RPMI8226 (cell line): ENCODE measurements around the gene DHRS7.

Experiments used
- DNase-seq: peaks from one replicate; pipeline ENCODE4 v3.0.0-alpha.2; 2015

Gene DHRS7

GRCh38 chr14:60184146-60184904 lies 19.1 kb upstream of the DHRS7 start:
- peak; percentile 64 for DNase-seq

GRCh38 chr14:60183741-60184140 lies 18.5 kb upstream of the DHRS7 start:
- no peak for DNase-seq

GRCh38 chr14:60183138-60183537 lies 17.9 kb upstream of the DHRS7 start:
- DNase-seq: no peak

GRCh38 chr14:60179431-60179869 lies 14.3 kb upstream of the DHRS7 start:
- DNase-seq: no peak

GRCh38 chr14:60178820-60179219 lies 13.6 kb upstream of the DHRS7 start:
- DNase-seq: no peak

- no peak for DNase-seq
These were observed 13.0 kb upstream of the DHRS7 start for GRCh38 chr14:60178164-60178563.

GRCh38 chr14:60175255-60175902 lies 10.2 kb upstream of the DHRS7 start:
- no peak for DNase-seq

- DNase-seq: no peak
These were observed 9.4 kb upstream of the DHRS7 start for GRCh38 chr14:60174352-60175254.

GRCh38 chr14:60171690-60172089 lies 6.5 kb upstream of the DHRS7 start:
- no peak for DNase-seq

GRCh38 chr14:60170948-60171347 lies 5.8 kb upstream of the DHRS7 start:
- no peak for DNase-seq

GRCh38 chr14:60169722-60170121 lies 4.5 kb upstream of the DHRS7 start:
- no peak for DNase-seq

GRCh38 chr14:60166142-60166541 lies 944 bp upstream of the DHRS7 start:
- DNase-seq: no peak

- no peak for DNase-seq
These were observed 314 bp upstream of the DHRS7 start for GRCh38 chr14:60165547-60165876.

GRCh38 chr14:60164404-60164711 lies 840 bp downstream of the DHRS7 start:
- DNase-seq: no peak

- DNase-seq: no peak
These were observed 1.5 kb downstream of the DHRS7 start for GRCh38 chr14:60163693-60164092.

- no peak for DNase-seq
These were observed 3.7 kb downstream of the DHRS7 start for GRCh38 chr14:60161196-60162107.

GRCh38 chr14:60160422-60160821 lies 4.8 kb downstream of the DHRS7 start:
- no peak for DNase-seq

- DNase-seq: no peak
These were observed 10.5 kb downstream of the DHRS7 start for GRCh38 chr14:60154671-60155070.

GRCh38 chr14:60153991-60154390 lies 11.2 kb downstream of the DHRS7 start:
- no peak for DNase-seq

- no peak for DNase-seq
These were observed 13.5 kb downstream of the DHRS7 start for GRCh38 chr14:60151715-60152114.

GRCh38 chr14:60134702-60135101 lies 30.5 kb downstream of the DHRS7 start:
- no peak for DNase-seq

- DNase-seq: no peak
These were observed 31.7 kb downstream of the DHRS7 start for GRCh38 chr14:60133487-60133886.

- no peak for DNase-seq
These were observed 39.3 kb downstream of the DHRS7 start for GRCh38 chr14:60125918-60126317.
